Measurements from ENCODE around the gene DACT2.

- TF ChIP-seq CTCF (IDR thresholded peaks at IDR 0.05; ENCODE audit: borderline replicate concordance, extremely low read depth, low read length, poor library complexity, severe bottlenecking), result no peak
- TF ChIP-seq EZH2 (IDR thresholded peaks at IDR 0.05; ENCODE audit: borderline replicate concordance, low read depth, low read length, severe bottlenecking), result no peak
These were observed 38.7 kb downstream of the DACT2 start for GRCh38 chr6:168280899-168281245.
